HK-2 (cell line): Measurements from ENCODE around the gene AMBRA1.
A peak's percentile ranks its signal among the peaks of the same experiment; 100 is the strongest.

ENCODE experiments used
- DNase-seq: peaks from one replicate; pipeline ENCODE4 v3.0.0-alpha.2; 2018; ENCODE audit not compliant: unreplicated experiment

AMBRA1 gene

GRCh38 chr11:46577058-46577457, 16.8 kb downstream of the AMBRA1 start:
- no peak for DNase-seq

DNA sequence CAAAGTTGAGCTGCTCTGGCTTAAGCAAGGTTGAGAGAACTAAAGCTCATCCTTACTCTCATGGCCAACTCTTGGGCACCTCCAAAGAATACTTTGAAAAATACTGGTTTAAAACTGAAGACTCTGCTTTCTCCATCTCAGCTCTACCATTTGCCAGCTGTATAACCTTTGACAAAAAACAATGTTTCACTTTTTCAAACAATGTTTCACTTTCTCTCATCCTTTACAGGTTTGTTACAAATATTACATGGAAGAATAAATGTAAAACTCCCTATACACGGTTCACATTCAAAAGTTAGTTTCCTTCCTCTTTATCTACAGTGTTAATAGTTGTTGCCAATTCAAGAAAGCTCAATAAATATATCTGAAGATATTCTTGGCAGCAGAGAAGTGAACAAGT, 19.2 kb downstream of the AMBRA1 start:
- DNase-seq = no peak

DNA sequence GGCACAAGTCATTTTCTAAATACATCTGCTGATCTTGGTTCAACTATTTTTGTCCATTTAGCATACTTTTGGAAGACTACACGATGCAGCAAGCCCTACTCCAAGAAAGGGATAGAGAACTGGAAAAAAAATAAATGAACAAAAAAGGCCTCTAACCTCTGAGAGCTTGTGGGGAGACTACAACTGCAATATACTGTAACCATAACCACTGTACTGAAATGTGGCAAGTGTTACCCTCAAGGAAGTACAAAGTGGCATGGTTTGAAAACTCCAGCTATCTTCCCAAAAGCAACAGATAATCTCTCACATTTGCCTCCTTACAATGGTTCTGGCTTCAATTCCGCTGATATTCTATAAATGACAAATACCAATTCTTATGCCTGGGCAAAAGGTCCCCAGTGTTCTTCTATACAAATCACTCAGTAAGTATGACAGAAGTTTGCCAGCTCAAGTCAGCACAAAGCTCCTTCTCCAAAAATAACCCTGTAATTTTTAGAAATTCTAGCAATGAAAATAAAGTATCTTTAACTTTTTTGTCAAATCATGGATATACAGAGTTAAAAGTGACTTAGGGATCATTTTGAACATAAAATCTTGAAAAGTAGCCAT, 22.9 kb downstream of the AMBRA1 start:
- DNase-seq = no peak

DNA sequence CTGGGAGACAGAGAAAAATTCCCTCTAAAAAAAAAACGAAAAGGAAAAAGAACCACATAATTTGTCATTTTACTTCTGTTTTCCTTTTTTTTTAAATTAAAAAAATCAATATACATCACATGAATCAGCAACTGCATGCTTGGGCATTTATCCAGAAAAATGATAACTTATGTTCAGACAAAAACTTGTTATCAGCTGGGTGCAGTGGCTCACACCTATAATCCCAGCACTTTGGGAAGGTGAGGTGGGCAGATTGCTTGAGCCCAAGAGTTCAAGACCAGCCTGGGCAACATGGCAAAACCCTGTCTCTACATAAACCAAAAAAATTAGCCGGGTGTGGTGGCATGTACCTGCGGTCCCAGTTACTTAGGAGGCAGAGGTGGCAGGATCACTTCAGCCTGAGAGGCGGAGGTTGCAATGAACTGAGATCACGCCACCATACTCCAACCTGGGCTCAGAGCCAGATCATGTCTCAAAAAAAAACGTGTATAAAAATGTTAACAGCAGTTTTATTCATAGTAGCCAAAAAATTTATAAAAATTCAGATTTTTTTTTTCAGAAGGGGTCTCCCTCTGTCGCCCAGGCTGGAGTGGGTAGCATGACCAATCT, 28.5 kb downstream of the AMBRA1 start:
- no peak for DNase-seq

GRCh38 chr11:46564459-46564858, 29.4 kb downstream of the AMBRA1 start:
- DNase-seq = no peak

GRCh38 chr11:46562527-46562926, 31.3 kb downstream of the AMBRA1 start:
- DNase-seq = no peak

DNA sequence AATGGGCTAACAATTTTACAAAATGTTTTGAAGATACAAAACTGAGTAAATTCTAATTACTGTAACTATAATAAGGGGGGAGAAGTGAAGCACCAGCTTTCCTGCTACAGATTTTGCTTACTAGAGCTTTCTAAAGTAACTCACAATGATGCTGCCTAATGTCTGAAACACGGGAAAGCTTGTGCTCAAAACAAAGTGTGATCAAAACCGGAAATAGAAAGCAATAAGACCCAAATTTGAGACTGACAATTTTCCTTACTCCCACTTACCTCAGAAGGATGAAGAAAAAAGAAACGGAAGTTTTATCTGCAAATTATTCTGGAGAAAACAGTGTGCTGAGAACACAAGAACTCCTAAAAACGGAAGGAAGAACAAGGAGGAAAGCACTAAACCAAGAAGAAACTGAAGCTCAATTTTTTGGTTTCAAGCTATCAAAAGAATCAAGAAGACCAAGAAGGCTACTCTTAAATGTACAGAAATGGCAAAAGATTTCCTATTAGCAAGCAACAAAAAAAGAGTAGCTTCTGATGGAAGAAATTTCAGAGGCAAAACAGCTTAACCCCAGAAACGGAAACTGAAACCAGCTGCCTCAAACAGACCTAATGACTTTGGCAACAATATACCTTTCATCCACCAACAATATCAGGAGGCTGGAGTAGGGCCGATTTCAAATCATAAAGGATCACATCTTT, 33.4 kb downstream of the AMBRA1 start:
- DNase-seq = no peak

DNA sequence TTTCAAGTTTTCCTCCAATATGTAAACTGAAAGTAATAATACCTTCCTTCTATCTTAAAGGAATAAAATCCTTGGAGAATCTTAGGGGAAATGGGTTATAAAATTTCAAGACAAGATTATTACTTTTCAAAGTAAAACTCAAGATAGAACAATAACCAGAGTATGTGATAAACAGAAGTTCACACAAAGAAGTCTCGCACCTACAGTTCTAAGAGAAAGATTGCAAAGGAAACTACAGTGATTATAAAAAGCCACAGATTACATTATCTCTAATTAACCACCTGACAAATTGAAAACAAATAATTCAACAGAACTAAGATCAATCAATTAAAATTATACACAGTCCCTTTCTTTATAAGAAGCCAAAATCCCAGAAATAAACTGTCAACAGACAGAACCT, 34.0 kb downstream of the AMBRA1 start:
- DNase-seq = no peak

DNA sequence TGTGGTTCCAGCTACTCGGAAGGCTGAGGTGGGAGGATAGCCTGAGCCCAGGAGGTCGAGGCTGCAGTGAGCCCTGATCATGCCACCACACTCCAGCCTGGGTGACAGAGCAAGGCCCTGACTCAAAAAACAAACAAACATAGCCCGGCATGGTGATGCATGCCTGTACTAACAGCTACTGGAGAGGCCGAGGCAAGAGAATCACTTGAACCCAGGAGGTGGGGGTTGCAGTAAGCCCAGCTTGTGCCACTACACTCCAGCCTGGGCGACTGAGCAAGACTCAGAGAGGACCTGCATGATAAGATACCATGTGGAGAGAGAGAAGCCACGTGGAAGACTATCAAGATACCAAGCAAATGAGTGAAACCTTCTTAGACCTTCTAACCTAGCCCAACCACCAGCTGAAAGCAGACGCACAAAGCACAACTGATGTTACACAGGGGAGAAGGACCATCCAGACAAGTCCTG, 36.1 kb downstream of the AMBRA1 start:
- no peak for DNase-seq

- no peak for DNase-seq
Observed at GRCh38 chr11:46555267-46556054, 38.4 kb downstream of the AMBRA1 start.

GRCh38 chr11:46554213-46555147, 39.3 kb downstream of the AMBRA1 start:
- DNase-seq = no peak

DNA sequence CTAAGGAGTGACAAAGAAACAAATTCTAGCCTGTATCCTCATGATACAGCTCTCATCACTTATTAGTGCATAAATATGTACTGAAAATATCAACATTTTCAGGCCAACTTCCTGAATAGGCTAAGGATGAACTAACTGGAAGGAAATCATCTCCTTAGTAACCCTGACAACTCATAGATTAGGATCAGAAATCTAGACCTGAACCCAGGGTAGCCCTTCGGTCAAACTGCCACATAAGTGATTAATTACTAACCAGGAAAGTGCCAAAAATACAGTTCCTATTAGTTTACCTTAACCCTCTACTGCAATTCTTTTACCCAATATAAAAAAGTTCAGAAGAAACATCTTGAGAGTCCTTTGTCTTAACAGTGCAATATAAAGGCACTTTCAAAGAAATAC, 40.0 kb downstream of the AMBRA1 start:
- DNase-seq = no peak

GRCh38 chr11:46551261-46551660, 42.6 kb downstream of the AMBRA1 start:
- DNase-seq = no peak

DNA sequence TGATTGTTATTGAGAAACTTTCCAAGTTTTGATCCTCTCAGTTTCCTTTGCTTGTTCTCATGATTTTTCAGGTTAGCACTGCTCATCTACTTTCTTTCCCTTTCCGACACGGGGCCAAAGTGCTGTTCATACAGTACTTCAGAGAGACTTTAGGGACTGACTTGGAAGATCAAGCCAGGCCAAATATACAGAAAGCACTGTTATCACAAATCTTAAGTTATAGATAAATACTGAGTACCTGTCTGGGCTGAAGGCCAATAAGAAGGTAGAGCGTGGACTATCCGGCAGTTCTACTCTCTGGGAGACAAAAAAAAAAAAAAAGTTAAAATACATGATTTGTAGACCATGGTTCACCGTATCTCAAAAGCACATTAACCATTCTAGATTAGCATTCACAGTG, 46.2 kb downstream of the AMBRA1 start:
- no peak for DNase-seq

DNA sequence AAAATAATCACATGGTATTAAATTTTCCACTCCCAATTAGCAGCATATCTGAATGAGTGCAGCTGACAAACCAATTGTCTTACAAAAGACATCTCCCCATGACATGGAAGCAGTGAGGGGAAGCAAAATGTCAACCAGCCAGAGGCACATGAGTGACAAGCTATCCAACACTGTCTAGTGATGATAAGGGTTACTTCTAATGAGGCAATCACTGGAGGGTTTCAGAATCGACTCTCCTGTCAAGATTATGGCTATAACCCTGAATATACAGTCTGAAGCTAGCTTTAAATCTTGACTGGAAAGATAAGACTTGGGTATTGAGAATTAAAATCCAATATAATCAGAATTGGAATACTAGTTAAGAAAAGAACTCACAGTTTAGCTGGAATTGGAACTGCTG, 50.3 kb downstream of the AMBRA1 start:
- no peak for DNase-seq

- no peak for DNase-seq
Observed at GRCh38 chr11:46541593-46542371, 52.0 kb downstream of the AMBRA1 start.

DNA sequence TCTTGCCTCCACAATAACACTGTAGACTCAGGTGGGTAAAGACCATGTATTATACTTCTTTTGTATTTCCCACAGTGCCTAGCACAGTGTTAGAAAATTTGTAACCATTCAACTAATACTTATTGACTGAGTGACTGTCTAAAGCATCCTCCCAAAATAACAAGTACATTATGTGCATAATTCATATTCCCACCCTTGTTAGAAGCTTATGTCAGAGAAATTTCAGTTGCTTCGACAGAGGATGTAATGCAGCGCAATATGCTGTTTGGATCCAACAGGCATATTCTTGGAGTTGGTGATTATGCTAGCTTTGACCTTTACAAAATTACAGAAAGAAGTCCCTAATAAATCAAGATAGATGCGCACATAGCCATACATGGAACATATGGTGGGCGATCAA, 53.0 kb downstream of the AMBRA1 start:
- no peak for DNase-seq

DNA sequence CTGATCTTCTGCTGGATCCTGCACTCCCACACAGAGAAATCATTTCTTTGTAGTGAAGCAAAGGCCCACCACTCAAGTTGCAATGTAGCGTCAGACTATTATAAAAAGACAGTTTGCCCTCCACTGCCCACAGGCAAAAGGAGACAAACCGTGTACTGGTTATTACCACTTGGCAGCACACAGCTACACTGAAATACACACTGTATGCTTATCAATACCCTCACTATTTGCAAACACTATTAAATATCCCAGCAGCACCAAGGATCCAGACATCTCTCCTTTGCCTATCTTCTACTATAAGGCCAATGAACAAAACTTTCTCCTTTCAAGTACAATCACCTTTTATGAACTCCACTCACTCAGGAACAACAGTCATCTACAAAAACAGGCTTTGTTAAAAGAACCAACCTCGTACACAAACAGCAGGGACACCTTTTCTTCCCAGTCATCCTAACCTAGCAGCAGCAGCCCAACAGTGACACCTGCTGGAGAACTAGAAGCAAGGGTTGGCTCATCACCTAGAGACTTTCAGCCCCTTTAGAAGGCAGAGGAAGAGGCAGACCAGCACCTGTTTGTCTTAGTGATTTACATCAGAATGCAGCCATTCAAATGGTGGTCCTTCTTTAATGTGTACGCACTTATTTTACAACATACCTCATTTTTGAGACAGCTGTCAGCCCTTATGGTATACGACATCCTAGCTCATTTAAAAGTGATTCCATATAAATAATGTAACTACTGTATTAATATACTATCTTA, 56.1 kb downstream of the AMBRA1 start:
- peak; percentile 34 for DNase-seq

DNA sequence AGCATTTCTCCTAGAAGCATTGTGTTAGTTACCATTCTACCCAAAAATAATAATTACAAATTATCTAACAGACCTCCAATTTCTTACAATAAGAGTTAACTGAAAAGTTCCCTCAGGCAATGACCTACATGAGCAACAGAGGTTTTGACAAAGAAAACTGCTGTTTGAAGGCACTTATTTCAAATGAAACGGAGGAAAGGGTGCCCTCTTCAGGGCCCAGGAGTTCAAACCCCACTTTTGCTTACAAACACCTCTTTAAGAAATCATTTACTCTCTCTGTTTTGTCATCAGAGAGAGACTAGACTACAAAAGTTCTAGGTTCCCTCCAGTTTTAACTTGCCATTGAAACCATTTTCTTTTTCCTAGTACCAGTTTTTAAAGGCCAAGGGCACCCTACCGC, 56.7 kb downstream of the AMBRA1 start:
- no peak for DNase-seq

- DNase-seq = no peak
Observed at GRCh38 chr11:46535688-46536087, 58.1 kb downstream of the AMBRA1 start.
